ENCODE data around the gene RNF207.

- TF ChIP-seq CTCF (conservative IDR thresholded peaks at IDR 0.05) (no peak), EZH2 (IDR thresholded peaks at IDR 0.05; ENCODE audit: low read depth) (no peak)
These were observed 50.7 kb downstream of the RNF207 start for GRCh38 chr1:6256645-6257044.

Data from PC-9 (cell line).